HG02759 (cell line): ENCODE measurements around the gene ZYG11A.

ENCODE experiments used
- ATAC-seq: cut with Tn5 transposase; IDR thresholded peaks from one replicate; pipeline ENCODE4 v1.9.1; 2021; ENCODE audit warnings: mild to moderate bottlenecking, moderate library complexity; ENCODE audit not compliant: unreplicated experiment

The ZYG11A gene

GRCh38 chr1:52876843-52877242, 34.3 kb downstream of the ZYG11A start:
- no peak for ATAC-seq

- no peak for ATAC-seq
These were observed 35.0 kb downstream of the ZYG11A start for GRCh38 chr1:52877554-52877953.

GRCh38 chr1:52880206-52880605, 37.6 kb downstream of the ZYG11A start:
- no peak for ATAC-seq

- ATAC-seq: no peak
These were observed 44.9 kb downstream of the ZYG11A start for GRCh38 chr1:52887483-52887882.

GRCh38 chr1:52892424-52893215, 50.1 kb downstream of the ZYG11A start:
- no peak for ATAC-seq

- ATAC-seq: no peak
These were observed 56.9 kb downstream of the ZYG11A start for GRCh38 chr1:52899445-52899894.

- no peak for ATAC-seq
These were observed 57.8 kb downstream of the ZYG11A start for GRCh38 chr1:52900402-52900801.

GRCh38 chr1:52901384-52901783, 58.8 kb downstream of the ZYG11A start:
- ATAC-seq: no peak

GRCh38 chr1:52904208-52904926, 61.8 kb downstream of the ZYG11A start:
- ATAC-seq: no peak

- ATAC-seq: peak; percentile 47
These were observed 62.6 kb downstream of the ZYG11A start for GRCh38 chr1:52904927-52905698.

- ATAC-seq: no peak
These were observed 63.6 kb downstream of the ZYG11A start for GRCh38 chr1:52906135-52906603.

- no peak for ATAC-seq
These were observed 64.7 kb downstream of the ZYG11A start for GRCh38 chr1:52907068-52907811.

- no peak for ATAC-seq
These were observed 65.2 kb downstream of the ZYG11A start for GRCh38 chr1:52907812-52908153.

GRCh38 chr1:52911541-52911940, 69.0 kb downstream of the ZYG11A start:
- no peak for ATAC-seq

- no peak for ATAC-seq
These were observed 70.5 kb downstream of the ZYG11A start for GRCh38 chr1:52913014-52913413.

- ATAC-seq: no peak
These were observed 71.0 kb downstream of the ZYG11A start for GRCh38 chr1:52913537-52913936.

- ATAC-seq: no peak
These were observed 71.9 kb downstream of the ZYG11A start for GRCh38 chr1:52914463-52914862.

- no peak for ATAC-seq
These were observed 72.8 kb downstream of the ZYG11A start for GRCh38 chr1:52915211-52915854.

GRCh38 chr1:52915855-52916220, 73.3 kb downstream of the ZYG11A start:
- no peak for ATAC-seq

GRCh38 chr1:52916241-52916975, 73.8 kb downstream of the ZYG11A start:
- no peak for ATAC-seq
